ENCODE measurements around the gene KCNH2.

DNA sequence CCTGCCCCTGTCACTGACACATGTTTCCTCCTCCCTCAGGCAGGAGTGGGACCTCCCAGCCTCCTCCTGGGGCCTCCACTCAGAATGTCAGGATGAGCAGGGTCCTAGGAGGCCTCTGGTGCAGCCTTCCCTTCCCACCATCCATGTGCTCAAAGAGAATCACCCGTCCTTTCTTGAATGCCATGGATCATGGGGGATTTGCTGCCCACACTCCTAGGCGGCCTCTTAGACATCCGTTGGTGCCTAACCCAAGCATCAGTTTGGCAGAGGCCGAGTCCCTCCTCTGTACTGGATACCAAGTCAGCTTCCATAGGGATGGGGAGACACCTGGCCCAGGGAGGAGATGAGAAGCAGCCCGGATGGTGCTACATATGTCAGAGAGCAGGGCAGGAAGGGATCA is 19.7 kb upstream of the KCNH2 start:
- TF ChIP-seq, protein P1, sequence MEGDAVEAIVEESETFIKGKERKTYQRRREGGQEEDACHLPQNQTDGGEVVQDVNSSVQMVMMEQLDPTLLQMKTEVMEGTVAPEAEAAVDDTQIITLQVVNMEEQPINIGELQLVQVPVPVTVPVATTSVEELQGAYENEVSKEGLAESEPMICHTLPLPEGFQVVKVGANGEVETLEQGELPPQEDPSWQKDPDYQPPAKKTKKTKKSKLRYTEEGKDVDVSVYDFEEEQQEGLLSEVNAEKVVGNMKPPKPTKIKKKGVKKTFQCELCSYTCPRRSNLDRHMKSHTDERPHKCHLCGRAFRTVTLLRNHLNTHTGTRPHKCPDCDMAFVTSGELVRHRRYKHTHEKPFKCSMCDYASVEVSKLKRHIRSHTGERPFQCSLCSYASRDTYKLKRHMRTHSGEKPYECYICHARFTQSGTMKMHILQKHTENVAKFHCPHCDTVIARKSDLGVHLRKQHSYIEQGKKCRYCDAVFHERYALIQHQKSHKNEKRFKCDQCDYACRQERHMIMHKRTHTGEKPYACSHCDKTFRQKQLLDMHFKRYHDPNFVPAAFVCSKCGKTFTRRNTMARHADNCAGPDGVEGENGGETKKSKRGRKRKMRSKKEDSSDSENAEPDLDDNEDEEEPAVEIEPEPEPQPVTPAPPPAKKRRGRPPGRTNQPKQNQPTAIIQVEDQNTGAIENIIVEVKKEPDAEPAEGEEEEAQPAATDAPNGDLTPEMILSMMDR (IDR thresholded peaks at IDR 0.05), result no peak
- no peak for TF ChIP-seq POLR2A (IDR thresholded peaks at IDR 0.05)

Data from body of pancreas (tissue), 4 donors.